HG03039 (cell line): ENCODE results near the gene SHISAL1.

Experiments used
- ATAC-seq: cut with Tn5 transposase; IDR thresholded peaks from one replicate; pipeline ENCODE4 v1.9.1; 2021; ENCODE audit warnings: mild to moderate bottlenecking, moderate library complexity; ENCODE audit not compliant: unreplicated experiment

Gene SHISAL1

DNA sequence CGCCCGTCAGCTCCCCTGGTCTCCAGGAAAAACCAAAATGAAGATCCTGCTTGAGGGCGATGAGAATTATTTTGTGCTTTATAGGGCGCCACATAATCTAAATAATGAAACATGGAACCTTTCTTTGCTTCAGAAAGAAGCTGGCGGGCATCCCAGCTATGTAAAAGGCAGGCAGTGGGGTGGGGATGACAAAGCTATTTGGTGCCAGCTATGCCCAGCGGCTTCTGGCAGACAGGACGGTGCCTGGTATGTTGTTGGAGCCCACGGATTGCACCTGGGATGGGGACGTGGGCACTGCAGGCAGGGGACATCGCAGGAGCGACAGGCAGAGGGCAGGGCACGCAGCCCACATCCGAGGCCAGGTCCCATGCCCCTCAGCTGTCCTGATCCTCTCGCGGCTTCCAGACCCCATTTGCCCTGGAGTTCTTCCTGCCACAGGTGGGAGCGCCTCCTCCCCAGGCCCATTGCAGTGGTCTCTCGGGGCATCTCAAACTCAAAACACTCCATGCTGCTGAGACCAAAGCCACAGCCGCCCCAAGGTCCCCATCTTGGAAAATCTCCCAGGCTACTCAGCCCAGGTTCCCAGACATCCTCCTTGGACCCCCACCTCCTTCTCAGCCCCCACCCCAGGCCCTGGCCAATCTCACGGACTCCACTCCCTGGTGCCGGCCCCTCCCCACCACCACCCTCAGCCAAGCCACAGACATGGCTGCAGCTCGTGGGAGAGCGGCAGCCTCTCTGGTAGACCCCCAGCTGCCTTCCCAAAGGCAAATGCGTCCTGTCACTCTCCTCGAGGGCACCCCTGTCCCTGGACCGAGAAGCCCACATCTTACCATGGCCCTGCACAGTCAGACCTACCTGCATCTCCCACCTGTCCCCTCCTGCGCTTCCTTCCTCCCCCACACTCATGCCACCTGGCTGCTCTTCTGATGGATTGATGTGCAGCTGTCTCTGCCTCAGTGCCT lies 45.7 kb downstream of the SHISAL1 start:
- no peak for ATAC-seq

DNA sequence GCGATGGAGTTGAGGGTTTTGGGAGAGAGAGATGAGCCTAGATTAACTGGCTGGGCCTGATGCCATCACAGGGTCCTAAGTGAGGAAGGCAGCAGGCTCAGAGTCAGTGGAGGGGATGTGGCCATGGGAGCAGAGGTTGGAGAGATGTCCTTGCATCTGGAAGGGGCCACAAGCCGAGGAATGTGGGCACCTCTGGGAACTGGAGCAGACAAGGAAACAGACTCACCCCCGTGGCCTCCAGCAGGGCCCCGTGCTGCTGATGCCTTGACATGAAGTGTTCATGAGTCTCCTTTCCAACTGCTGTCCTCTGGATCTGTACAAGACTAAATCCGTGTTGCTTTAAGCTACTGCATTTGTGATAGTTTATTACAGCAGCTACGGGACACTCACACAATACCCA lies 49.2 kb downstream of the SHISAL1 start:
- ATAC-seq: no peak

DNA sequence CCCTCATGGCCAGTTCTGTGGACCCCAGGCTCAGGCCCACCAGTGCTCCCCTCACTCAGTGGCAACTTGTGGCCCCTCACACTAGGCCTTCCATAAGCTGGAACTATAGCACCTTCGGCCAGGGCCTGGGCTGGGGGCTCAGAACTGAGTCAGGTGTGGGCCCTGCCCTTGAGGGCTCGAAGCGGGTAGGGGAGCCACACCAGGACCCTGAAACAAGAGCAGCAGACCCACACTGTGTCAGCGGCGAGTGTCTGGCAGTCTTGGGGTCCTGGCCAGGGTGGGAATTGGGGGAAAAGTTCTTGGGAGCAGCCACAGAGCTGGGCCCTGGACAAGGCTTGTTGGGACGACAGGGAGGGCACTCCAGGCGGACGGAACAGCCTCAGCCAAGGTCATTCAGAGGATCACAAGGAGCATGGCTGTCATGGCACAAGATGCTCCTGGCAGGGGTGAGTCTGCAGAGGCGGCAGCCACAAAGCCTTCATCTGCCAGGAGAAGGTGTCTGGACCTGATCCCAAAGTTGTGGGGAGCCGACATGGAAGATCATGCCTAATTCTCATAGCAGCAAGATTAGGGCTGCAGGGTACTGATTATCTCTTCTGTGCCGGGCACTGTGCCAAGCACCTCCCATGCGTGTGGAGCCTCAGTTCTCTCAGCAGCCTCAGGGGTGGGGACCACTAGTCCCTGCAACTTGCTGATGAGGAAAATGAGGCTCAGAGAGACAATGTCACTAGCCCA lies 50.7 kb downstream of the SHISAL1 start:
- no peak for ATAC-seq

DNA sequence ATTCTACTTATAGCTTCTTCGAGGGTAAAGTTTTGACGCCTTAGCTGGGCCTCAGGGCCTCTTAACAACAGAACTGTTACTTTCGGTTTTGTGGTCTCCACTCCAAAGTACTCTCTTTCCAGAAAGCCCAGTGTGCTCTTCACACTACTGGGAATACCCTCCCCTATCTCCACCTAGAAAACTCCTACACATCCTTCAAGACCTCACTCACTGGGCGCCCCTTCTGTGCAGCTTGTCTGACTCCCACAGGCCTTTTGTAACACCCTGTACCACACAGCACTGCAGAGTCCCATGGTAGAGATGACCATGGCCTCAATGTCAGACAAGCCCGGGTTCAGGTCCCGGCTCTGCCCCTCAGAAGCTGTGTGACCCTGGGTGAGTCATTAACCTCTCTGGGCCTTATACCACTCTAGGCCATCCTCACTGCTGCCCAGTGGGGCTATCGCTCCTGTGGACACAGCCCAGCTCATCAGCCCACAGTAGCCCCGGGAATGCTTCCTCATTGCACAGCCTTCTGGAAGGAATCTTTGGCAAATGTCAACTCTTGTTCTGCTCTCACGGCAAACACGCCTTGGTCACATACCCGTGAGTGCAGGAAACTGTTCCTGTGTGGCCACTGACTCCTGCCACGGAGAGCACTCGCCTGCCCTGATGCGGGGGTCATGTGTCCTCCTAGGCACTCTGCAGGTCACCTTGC lies 51.4 kb downstream of the SHISAL1 start:
- ATAC-seq: no peak

DNA sequence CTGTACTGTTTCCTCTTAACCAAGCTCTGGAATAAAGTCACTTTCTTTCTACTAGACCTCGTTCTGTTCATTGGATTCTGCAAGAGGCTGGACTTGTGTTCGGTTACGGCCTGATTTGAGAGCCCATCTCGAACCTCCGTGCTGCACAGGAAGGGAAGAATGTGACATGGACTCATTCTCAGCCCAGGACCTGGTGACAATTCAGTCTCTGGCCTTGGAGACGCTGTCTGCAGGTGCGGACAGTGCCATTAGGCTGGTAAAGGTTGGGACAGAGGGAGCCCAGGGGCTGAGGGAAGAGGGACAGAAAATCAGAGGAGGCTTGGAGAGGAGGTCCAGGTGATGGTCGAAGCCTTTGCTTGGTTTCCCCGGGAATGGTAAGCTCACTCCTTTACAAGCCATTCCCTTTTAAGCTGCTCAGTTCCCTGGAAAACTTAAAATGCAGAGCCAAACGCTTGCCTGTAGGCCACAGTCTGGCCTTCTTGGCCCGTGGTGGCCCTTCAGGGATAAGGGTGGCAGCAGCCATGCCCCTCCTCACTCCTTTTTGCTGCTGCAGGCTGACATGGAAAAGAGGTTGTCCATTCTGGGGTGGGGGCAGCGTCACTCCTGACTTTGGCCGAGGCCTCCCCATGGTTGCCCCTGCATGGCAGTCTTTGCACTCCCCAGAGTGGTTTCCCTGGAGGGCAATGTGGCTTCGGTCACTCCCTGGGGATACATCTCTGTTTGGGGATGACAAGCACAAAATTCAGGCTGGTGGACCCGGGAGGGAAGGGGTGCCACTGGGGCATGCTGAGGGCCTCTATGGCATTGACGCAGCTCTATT lies 52.3 kb downstream of the SHISAL1 start:
- ATAC-seq: no peak

DNA sequence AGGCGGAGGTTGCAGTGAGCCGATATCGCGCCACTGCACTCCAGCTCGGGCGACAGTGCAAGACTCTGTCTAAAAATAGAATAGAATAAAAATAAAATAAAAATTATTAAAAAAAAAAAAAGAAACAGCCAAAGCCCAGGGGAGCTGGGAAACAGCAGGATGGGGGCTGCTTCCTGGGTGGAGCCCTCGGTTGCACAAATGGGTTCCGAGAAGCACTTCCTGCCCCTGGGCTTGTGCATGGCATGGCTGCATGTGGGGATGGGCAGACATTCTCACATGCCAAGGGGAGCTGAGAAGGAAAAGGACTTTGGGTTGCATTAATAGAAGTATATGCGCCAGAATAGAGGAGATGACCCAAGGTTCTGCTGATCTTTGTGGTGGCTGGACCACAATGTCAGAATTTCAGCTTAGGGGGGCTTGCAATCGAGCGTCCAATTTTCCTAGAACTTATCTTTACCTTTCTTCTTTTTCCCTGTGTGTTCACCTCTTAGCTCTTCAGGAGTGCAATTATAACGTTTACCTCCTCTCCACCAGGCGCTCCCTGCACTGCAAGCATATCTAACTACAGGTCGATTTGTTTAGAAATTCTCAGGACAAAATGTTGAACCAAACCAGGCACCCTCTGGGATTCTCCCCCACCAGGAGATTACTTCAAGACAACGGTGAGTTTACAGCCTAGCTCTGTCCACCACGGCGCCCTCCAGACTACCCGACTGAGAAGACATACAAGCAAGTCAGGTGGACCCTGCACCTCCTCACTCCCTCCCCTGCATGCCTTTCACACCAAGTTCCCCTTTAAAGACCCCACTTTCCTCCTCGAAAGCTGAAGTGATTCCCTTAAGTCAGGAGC lies 53.2 kb downstream of the SHISAL1 start:
- no peak for ATAC-seq

DNA sequence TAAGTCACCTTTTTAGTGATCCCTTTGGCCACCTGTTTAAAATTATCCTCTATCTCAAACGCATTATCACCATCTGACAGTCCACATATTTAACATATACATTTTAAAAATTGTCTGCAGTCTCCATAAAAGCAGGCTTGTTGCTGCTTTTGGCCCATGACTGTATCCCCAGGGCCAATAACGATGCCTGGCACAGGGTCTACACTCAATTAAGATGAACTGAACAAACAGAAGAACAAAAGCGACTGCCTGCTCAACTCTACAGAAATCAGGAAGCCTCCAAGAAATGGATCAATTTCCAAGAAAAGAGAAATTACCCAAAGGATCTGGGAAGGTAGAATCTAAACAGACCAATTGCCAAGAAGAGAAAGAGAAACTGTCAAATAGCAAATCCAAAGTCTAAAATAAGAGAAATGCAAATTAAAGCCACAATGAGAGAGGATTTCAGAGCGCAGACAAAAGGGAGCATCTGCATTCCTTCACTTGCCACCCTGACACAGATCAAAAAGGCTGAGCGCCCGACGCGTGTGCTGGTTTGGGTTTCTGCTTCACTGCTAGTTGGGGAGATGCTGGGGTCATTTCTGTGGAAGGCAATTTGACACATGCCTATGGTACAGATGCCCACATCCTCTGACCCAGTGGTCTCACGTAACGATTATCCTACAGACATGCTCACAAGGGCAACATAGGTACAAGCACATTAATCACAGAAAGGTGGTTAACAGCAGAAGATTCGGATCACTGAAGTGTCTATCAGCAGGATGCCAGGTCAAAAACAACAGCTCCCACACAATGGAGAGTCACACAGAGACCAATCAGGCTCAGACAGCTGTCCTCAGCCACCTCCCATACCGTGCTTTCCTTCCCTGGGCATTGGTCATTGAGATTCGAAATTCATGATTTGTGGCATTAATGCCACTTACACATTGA lies 55.9 kb downstream of the SHISAL1 start:
- no peak for ATAC-seq

DNA sequence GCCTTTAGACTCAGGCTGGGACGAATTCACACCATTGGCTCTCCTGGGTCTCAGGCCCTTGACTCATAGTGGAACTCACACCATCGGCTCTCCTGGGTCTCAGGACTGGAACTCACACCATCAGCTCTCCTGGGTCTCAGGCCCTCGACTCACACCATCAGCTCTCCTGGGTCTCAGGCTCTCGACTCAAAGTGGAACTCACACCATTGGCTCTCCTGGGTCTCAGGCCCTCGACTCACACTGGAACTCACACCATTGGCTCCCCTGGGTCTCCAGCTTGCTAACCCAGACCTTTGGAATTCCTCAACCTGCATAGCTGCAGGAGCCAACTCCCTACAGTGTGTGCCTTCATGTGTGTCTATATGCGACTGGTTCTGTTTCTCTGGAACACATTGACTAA lies 56.7 kb downstream of the SHISAL1 start:
- no peak for ATAC-seq

DNA sequence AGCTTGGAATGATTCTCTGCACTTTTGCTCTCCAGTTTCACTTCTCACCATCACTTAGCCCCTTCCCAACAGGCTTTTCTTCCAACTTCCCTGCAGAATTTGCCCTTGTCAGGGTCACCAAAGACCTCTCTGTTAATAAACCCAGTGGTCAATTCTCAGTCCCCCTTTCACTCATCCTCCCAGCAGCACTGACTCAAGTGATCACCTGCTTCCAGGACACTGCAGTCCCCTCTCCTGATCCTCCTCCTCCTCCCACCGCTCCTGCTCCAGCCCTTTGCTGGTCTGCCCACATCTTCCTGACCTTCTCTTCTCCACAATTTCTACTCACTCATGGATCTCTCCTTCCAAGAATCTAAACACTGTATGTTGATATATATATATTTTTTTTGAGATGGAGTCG lies 57.9 kb downstream of the SHISAL1 start:
- no peak for ATAC-seq

DNA sequence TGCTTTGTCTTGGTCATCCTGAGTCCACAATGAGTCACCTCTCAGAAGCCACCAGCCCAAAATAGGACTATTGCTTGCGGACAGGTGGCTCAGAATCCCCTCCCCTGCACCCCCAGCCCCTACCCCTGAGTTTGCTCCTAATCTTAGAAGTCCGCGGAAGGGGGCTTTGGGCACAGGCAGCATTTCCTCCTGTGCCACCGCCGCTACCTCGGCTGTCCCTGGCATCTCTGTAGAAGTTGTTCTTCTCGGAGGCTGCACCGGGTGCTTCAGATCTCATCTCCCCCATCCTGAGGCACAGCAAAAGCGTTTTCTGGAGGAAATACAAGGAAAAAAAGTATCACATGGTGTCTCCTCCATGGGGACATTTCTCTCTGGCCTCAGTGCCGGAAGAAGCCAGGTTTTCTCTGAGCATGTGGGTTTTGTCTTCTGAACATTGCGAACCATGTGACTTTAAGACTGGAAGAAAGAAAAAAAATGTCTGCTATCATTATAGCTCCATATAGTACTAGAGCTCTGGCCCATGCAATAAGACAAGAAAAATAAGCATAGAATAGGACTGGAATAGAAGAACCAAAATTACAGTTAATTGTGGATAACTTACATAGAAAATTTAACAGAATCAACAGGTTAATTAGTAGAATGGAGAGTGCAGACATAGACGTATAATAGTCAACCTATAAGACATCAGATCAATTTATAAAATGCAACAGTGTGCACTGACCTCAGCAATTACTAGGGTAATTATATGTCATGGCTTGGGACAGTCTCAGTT lies 63.2 kb downstream of the SHISAL1 start:
- no peak for ATAC-seq

DNA sequence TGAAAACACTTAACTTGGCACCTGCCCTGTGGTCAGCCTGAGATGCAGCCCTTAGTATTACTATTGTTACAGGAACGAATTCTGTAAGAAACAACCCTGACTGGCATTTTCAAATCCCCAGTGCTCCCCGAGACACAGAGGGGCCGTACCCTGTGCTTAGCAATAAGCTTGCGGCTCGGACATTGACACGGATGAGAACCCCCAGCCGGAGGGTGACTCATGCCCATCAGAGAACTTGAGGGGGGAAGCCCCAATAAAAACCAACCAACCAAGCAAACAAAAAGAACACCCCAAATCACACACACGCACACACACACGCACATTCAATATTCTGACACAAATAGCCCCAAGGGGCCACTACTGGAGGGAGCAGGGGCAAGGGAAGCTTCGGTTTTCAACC lies 63.8 kb downstream of the SHISAL1 start:
- no peak for ATAC-seq

DNA sequence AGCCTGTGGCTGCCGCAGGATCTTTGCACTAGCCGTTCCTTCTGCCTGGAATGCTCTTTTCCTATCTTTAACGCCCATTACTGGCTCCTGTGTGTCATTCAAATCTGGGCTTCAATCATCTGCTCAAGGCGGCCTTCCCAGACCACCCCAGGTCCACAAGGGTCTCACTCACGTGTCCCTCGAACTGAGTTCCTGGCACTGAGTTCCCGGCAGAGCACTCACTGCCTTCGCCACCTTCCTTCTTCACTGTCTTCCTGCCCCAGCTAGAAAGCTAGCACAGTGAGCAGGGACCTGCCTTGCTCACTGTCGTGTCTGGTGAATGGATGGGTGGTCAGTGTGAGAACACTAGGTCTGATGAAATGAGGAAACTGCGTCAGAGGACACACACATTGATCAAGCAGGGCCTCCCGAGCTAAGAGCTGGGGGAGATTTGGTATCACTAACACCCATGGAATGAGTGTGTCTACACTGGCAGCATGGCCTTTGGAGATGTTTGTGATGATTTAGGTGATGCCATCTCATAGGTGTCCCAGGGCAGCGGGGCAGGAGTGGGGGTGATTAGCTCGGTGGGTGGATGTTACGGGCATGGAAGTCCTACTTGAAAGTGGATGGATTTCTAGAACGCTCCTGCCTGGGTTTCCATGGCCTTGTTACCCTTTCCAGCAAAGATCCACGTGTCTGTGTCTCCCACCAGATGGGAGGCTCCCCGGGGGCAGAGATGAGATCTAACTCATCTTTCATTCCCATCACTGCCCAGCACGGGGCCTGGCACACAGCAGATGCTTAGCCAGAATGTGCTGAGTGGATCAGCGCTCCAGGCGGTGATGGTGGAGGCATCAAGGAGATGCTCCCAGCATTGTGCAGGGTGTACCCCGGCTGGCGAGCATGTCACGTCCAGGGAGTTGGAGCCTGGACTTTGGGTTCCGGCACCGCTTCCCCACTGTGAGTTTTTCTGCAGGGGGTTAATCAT lies 64.5 kb downstream of the SHISAL1 start:
- ATAC-seq: no peak

DNA sequence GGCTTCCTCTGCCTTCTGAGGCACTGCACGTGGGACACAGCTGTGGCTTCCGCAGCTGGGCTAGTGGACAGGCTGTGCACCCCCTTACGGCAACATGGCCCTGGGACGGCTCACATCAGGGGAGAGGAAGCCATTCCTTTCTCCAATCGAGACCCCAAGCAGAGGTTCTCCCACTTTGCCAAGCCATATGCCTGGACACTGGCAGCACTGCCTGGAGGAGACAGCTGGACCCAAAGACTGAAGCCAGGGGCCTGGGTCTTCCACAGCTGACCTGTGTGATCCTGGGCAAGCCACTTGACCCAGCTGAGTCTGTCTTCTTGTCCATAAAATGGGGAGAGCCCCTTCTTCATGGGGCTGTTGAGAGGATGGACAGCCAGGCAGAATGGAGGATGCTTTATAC lies 65.4 kb downstream of the SHISAL1 start:
- ATAC-seq: no peak

DNA sequence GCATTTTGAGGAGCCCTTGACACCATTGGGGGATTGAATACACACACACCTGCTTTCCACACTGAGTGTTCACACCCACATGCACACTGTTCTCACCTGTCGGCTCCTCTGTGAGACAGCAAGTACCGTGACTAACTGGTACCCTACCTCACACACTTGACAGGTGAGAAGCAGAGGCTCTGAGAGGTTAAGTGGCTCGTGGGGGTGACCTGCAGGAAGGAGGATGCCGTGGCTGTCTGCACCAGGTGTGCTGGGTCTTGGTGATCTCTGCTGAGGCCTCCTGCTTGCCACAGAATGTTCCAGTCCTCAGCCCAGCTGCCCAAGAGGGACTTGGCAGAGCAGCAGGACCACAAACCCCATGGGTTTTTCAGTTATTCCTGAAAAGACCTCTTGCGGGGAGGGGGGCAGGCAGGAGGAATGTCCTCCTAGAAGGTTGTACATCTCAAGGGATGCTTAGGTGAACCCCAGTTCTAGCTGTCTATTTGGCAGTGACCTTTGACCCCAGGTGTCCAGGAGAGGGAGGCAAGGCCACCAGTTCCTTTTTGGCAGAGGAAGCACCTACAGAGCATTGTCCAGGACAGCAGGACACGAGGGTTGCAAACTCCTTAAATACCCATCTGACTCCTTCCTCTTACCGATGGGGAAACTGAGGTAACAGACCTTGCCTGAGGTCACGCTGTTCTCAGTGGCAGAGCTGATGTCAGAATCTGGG lies 66.0 kb downstream of the SHISAL1 start:
- ATAC-seq: no peak

DNA sequence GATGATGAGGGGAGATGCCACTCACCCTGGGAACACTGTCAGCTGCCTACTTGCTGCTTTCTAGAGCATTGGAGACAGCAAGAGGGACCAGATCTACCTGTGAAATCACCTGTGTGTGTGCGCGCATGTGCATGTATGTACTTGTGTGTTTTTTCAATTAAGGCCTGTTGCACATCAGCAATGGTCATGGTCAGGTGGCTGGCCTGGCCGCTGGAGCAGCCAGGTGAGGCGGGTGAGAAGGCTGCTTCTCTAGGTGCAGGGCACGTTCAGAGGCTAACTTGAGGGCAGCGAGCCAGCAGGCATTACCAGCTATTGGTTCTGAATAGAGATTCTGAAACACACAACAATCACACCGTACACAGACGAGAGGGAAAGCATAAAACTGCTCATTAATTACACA lies 66.9 kb downstream of the SHISAL1 start:
- ATAC-seq: no peak

DNA sequence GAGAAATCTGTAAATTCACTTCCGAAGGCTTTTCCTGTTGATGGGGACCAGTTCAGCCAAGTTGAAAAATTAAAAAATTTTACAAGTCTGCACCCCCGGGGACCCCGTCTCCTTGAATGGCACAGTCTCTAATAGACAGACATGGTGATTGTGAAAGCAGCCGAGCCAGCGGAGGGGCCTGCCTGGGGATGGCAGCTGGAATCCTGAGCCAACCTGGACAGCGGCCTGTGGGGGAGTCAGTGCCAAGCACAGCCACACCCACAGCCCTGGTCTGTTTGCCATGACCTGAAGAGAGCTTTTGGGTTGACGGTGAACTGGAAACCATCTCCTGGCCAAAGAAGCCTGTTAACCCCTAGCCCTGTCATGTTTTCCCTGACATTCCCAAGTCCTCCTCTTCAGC lies 67.3 kb downstream of the SHISAL1 start:
- ATAC-seq: no peak
